GM10248 (cell line): ENCODE data around the gene HBM.

Experiments used
- CTCF ChIA-PET: fragments of 300-600 bp; sonication (Branson Sonifier 250); formaldehyde crosslinking; extraction: SDS; loops from one replicate; lab custom pipeline; 2021; ENCODE audit warnings: antibody characterized with exemption; lab: Yijun Ruan, JAX
- POLR2A ChIA-PET: fragments of 350-650 bp; sonication (Branson Sonifier 250); formaldehyde crosslinking; extraction: SDS; loops from one replicate; lab custom pipeline; 2020; ENCODE audit warnings: antibody characterized with exemption; lab: Yijun Ruan, JAX
- DNase-seq: peaks from one replicate; pipeline ENCODE4 v3.0.0; 2012; ENCODE audit errors: extremely low spot score
- TF ChIP-seq, protein P1 (sequence below): IDR thresholded peaks from 2 replicates; pipeline ENCODE4 v1.5.1; 2012; ENCODE audit warnings: mild to moderate bottlenecking, low read depth; ENCODE audit errors: extremely low read depth, missing control alignments, control extremely low read depth

HBM gene

DNA sequence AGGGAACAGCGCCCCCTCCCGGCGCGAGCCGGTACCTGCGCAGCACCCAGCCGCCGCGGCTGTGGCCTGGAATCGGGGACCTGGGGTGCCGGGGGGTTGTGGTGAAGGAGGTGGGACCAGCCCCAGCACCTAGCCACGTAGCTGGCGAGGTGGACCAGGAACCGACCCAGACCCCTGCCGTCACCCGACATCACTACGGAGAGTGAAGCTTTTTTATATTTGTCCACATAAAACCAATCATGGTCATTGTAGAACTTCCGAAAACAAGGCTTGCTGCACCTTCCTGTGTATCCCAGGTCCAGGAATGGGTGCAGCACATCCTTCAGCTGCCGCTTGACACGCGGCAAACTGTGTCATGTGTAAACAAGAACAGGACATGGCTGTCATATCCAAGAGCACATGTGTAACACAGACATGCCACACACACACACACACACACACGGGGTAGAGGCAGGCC is 15.8 kb downstream of the HBM start:
- POLR2A ChIA-PET, result interaction anchor here (1.1 kb wide), 1 partner anchor 36 kb away, joined by 5 read pairs; no protein-coding TSS in a partner anchor
- CTCF ChIA-PET, result interaction anchor here (0.8 to 3.7 kb wide), 27 partner anchors 10 to 181 kb away, joined by 3 to 34 read pairs (median 5); partner anchors contain the start of gene HBM
- TF ChIP-seq, protein P1, sequence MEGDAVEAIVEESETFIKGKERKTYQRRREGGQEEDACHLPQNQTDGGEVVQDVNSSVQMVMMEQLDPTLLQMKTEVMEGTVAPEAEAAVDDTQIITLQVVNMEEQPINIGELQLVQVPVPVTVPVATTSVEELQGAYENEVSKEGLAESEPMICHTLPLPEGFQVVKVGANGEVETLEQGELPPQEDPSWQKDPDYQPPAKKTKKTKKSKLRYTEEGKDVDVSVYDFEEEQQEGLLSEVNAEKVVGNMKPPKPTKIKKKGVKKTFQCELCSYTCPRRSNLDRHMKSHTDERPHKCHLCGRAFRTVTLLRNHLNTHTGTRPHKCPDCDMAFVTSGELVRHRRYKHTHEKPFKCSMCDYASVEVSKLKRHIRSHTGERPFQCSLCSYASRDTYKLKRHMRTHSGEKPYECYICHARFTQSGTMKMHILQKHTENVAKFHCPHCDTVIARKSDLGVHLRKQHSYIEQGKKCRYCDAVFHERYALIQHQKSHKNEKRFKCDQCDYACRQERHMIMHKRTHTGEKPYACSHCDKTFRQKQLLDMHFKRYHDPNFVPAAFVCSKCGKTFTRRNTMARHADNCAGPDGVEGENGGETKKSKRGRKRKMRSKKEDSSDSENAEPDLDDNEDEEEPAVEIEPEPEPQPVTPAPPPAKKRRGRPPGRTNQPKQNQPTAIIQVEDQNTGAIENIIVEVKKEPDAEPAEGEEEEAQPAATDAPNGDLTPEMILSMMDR, result peak; percentile 98
- DNase-seq, result no peak

DNA sequence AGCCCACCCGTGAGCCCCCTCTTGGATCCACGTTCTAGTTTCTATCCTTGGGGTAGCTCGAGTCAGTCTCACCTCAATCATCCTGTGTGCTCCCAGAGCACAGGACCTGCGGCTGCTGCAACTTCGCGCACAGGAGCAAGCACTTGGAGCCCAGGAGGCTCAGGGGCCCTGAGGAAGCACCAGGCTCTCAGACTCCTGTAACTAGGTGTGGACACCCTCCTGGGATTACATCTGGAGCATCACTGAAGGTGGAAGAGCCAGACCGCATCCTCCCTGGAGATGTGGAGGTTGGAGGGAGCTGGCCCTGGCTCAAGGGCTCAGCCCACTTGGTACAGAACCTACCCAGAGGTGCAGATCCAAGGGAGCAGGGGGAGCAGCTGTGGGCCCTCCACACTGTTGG is 17.2 kb downstream of the HBM start:
- ChIA-PET CTCF (interaction anchor here (1.1 to 3.7 kb wide), 6 partner anchors 8 to 118 kb away, joined by 3 to 34 read pairs (median 11); no protein-coding TSS in a partner anchor), POLR2A (interaction anchor here (0.6 kb wide), 1 partner anchor 178 kb away, joined by 4 read pairs; no protein-coding TSS in a partner anchor)
- TF ChIP-seq, protein P1, result no peak
- no peak for DNase-seq

DNA sequence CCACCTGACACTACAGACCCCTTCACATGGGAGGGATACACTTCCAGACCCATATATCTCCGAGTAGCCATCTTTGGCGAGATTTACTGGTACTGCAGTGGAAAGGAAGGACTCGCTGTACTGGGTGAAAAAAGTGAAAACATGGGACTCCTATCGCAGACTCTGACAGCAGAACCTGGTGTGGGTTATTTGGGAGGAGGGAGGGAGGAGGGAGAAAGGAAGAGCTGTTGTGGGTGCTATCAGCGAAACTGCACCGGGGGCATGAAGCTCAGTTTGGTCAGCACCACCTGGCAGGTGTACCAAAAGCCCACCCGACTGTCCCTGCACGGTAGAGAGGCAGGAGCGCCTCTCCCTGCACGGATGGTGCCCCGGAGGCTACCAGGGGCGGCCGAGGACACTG is 19.4 kb downstream of the HBM start:
- TF ChIP-seq, protein P1, result no peak
- DNase-seq, result no peak
- ChIA-PET POLR2A (interaction anchor here (0.6 kb wide), 1 partner anchor 98 kb away, joined by 6 read pairs; no protein-coding TSS in a partner anchor), CTCF (no interaction called here)

DNA sequence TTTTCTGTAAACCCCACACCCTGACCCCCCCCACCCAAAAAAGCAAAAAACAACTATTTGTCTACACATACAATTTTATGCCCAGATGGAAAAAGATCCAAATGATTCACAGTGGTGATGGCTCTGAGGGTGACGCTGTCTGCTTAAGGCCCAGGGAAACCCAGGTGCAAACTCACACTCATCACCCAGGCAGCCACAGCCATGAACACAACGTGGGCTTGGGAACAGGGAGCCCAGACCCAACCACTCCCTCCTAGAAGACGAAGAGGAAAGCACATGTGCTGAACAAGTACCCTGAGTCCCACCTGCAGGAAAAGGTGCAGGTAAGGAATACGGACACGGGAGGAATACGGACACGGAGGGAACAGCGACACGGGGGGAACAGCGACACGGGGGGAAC is 19.9 kb downstream of the HBM start:
- no peak for DNase-seq
- ChIA-PET CTCF (no interaction called here), POLR2A (interaction anchor here (0.6 kb wide), 1 partner anchor 98 kb away, joined by 6 read pairs; no protein-coding TSS in a partner anchor)
- TF ChIP-seq, protein P1, result no peak

DNA sequence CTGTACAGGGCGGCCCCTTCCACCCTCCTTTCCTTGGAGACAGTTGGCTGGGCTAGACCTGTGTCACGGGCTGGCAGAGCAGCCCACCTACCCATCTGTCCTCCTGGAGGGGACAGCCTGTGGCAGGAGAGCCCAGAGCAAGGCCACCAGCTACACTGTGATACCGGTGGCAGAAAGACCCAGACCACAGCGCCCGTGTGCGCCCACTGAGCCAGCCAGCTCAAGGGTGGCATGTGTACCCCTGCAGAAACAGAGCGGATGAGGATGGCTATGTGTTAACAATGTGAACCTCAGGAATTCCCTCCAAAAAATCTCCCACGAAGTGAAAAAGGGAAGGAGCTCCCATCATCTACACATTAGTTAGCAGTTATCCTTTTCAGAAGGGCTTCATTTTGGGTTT is 21.6 kb downstream of the HBM start:
- CTCF ChIA-PET, result interaction anchor here (1.0 to 1.5 kb wide), 3 partner anchors 70 to 122 kb away, joined by 3 to 7 read pairs (median 4); no protein-coding TSS in a partner anchor
- TF ChIP-seq, protein P1, result no peak
- DNase-seq, result no peak
- POLR2A ChIA-PET, result no interaction called here

DNA sequence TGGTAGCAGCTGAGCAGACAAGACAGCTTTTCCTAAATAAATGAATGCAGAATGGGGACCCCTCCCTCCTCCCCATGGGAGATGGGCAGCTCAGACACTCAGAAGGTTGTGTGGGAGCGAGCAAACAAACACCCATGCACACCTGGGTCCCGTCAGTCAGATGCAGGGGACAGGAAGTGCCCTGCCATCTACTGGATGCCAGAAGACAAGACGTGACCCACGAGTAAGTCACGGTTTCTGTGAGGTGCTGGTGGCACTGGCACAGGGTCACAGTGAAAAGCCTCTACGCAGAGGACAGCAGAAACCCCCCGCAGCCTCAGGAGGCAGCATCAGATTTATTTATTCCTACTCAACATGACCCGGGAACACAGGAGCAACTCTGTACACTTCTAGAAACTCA is 22.9 kb downstream of the HBM start:
- TF ChIP-seq, protein P1, result peak; percentile 19
- no peak for DNase-seq
- POLR2A ChIA-PET, result interaction anchor here (0.5 kb wide), 1 partner anchor 36 kb away, joined by 4 read pairs; no protein-coding TSS in a partner anchor
- CTCF ChIA-PET, result interaction anchor here (1.1 kb wide), 1 partner anchor 19 kb away, joined by 3 read pairs; no protein-coding TSS in a partner anchor
